ENCODE measurements around the gene FLII.

Gene FLII

DNA sequence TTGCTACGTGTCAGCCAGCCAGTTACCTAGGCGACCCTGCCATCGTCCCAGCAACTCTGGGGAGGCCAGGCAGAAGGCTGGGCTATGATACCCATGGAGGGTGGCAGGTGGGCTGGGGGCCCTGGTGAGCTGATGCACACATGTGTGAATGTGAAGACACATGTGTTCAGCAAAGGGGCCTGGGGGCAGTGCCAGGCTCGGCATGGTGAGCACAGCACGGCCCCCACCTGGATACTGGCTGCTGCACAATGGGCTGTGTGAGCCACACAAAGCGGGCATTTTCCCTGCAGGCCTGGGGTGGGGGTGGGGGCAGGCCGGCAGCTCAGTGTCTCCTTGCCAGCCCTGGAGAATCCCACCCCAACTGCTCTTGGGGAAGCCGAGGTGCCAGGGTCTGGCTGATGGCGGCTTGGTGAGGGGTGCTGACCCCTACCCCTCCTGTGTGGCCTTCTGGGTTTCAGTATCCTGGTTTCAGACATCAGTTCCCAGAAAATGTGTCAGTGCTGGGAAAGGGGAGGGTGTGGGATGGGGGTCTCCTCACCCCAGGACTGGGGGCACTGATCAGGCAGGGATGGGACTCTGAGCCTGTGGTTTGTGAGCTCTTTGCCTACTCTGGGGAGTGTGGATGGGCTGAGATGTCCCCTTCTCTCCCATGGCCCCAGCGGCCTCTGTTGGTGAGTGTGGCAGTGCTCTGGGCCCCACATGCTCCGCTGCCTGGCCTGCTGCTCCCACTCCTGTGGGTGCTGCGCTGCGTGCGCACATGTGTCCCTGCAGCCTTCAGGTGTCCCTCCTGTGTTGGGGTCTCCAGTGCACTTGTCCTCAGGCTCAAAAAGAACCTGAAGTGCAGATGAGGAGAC, 28.0 kb downstream of the FLII start:
- TF ChIP-seq, protein P1, sequence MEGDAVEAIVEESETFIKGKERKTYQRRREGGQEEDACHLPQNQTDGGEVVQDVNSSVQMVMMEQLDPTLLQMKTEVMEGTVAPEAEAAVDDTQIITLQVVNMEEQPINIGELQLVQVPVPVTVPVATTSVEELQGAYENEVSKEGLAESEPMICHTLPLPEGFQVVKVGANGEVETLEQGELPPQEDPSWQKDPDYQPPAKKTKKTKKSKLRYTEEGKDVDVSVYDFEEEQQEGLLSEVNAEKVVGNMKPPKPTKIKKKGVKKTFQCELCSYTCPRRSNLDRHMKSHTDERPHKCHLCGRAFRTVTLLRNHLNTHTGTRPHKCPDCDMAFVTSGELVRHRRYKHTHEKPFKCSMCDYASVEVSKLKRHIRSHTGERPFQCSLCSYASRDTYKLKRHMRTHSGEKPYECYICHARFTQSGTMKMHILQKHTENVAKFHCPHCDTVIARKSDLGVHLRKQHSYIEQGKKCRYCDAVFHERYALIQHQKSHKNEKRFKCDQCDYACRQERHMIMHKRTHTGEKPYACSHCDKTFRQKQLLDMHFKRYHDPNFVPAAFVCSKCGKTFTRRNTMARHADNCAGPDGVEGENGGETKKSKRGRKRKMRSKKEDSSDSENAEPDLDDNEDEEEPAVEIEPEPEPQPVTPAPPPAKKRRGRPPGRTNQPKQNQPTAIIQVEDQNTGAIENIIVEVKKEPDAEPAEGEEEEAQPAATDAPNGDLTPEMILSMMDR (conservative IDR thresholded peaks at IDR 0.05): no peak

DNA sequence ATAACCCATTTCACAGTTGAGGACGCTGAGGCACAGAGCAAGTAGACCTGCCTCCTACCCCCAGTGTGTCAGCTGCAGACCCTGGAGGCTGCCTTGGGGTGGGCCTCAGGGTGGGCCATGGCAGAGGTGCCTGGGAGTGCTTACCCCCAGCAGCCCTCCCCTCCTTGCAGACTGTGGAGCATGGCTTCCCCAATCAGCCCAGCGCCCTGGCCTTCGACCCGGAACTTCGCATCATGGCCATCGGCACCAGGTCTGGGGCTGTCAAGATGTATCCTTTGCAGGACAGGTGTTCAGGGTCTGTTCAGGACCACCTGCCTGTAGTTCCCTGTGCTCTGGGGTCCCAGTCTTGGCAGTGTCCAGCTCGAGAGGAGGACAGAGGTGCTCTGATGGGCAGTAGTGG, 28.8 kb downstream of the FLII start:
- H3K27ac ChIP-seq: no peak overlapping the region
- TF ChIP-seq, protein P1 (conservative IDR thresholded peaks at IDR 0.05): no peak

More for the DNA sequence above, 28.0 kb downstream of the FLII start:
- no peak overlapping the region for H3K27ac ChIP-seq

DNA sequence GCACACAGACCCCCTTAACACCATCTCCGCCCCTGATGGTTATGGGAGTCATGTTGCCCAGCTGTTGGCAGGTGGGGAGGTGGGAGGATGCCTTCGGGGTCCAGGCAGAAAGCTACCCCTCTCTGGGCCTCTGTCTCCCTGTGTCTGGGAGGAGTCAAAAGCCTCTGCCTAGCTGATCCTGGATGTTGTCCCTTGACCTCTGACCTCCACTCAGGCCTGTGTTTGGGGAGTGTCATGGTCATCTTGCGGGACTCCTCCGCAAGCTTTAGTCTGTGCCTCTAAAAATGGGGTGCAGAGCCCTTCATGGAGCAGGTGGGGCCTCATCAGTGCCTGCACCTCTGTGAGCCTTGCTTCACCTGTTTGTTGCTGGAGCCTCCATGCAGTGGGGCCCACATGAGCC, 29.3 kb downstream of the FLII start:
- no peak overlapping the region for H3K27ac ChIP-seq
- TF ChIP-seq, protein P1 (conservative IDR thresholded peaks at IDR 0.05): no peak

DNA sequence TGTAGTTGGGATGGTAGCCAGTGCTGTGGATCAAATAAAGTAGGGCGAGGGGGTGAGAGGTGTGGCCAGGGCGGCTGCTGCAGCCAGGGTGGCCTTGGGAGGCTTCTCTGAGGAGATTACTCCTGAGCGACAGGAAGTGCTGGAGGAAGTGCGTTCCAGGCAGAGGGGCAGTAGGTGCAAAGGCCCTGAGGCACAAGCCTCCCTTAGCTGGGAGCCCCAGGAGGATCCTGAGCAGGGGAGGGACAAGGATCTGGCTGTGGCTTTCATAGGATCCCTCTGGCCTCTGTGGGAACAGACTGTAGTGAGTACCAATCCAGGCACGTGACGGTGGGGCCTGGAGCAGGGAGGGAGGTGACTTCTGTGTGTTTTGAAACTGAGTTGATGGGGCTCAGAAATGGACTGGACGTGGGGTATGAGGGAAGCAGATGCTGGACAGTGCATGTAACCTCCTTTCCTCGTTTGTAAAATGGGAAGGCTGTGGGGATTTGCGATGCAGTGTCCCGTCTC, 30.3 kb downstream of the FLII start:
- no peak overlapping the region for H3K27ac ChIP-seq
- TF ChIP-seq, protein P1 (conservative IDR thresholded peaks at IDR 0.05): no peak

DNA sequence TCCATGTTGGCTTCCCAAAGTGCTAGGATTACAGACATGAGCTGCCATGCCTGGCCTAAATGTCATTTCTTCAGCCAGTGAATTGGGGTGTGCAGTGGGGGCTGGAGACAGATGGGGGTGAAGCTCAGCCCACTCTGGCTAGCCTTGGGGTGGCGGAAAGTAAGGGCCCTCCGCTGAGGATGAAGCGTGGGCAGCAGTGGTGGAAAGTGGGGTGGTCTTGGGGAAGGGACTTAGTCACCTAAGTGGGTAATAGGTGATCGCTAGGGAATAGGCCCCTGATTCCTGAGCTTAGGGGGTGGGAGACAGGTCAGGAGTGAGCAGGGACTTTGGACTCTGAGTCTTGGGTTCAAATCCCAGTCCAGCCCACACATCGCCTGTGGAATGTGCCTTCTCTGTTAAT, 30.9 kb downstream of the FLII start:
- no peak overlapping the region for H3K27ac ChIP-seq
- TF ChIP-seq, protein P1 (conservative IDR thresholded peaks at IDR 0.05): no peak

DNA sequence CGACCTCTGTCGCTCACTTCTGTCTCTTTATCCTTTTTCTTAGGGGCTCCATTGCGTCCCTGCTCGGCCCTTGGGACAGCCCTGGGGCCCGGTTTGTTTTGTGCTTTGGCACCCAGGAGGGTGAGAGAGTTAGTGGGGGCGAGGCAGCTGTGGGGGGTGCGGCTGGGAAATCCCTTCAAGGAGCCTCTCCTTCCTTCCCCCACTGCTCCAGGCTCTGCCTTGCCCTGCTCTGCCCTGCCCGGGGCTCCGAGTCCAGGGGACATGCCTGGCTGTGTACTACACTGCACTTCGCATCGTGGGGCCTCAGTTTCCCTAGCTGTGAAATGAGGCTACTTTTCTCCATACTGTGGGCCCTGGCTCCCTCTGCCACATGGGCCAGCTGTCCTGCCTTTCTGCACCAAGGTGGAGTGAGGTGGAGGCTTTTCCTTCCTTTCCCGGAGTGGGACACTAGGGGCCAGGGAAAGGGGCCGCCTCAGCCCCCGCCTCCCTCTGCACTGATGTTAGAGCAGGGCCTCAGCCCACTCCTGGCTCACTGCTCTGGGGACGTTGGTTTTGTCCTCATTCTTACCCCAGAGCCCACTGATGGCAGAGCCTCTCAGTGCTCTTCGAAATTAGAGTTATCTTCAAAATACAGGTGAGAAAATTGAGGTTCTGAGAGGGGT, 32.1 kb downstream of the FLII start:
- TF ChIP-seq, protein P1 (conservative IDR thresholded peaks at IDR 0.05): no peak
- H3K27ac ChIP-seq: peak overlapping the region; percentile 69; the same call in 1 of the 2 replicates

DNA sequence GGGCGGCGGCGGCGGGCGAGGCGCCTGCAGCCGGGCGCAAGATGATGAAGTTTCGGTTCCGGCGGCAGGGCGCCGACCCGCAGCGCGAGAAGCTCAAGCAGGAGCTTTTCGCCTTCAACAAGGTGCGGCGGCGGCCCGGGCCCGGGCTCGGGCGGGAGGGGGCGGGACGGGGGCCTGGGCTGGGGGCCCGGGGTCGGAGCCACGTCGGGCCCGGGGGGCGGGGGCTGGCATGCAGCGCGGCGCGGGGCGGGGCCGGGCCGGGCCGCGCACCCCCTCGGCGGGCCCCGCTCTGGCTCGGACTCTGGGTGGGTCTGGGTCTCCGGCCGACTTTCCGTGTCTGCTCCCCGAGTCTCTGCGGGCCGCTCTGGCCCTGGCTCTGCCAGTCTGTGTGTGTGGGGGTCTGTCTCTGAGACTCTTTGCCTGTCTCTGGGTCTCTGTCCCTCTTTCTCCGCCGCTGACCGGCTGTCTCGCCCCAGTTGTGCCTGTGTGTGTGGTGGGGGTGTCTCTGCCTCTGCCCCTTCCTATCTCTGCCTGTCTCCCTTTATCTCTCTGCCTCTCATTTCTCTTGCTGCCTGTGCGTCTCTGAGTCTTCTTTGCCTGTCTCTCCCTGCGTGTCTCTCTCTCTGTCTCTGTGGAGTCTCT, 32.8 kb downstream of the FLII start:
- TF ChIP-seq, protein P1 (conservative IDR thresholded peaks at IDR 0.05): no peak
- peak overlapping the region; percentile 69; the same call in 1 of the 2 replicates for H3K27ac ChIP-seq

Measured in VCaP (cell line).